Measurements from ENCODE around the gene NMRK1. TPM values are rescaled to one million over a fixed set of nuclear protein-coding genes. Genes with fewer than 3 reads are reported as not detected.

Gene NMRK1
- total RNA-seq, 1 donor from 2014 or later, result 10.3 TPM

GRCh38 chr9:75106857-75107256 lies 18.9 kb upstream of the NMRK1 start:
- Histone ChIP-seq H3K36me3 (ENCODE audit: control insufficient read depth, insufficient read depth, low read length) (no peaks in the 10 kb centered on the region), H3K27me3 (ENCODE audit: control insufficient read depth, insufficient read depth, low read length) (no peaks in the 10 kb centered on the region), H3K4me3 (ENCODE audit: low read depth, low read length) (no peak overlapping the region)
- no peak for TF ChIP-seq CTCF (IDR thresholded peaks at IDR 0.05; ENCODE audit: insufficient read depth, low read length, poor library complexity, severe bottlenecking)
- DNase-seq (ENCODE audit: low read depth), result no peak

- Histone ChIP-seq H3K4me3 (ENCODE audit: low read depth, low read length) (no peak overlapping the region), H3K36me3 (ENCODE audit: control insufficient read depth, insufficient read depth, low read length) (no peaks in the 10 kb centered on the region), H3K27me3 (ENCODE audit: control insufficient read depth, insufficient read depth, low read length) (no peaks in the 10 kb centered on the region)
- TF ChIP-seq CTCF (IDR thresholded peaks at IDR 0.05; ENCODE audit: insufficient read depth, low read length, poor library complexity, severe bottlenecking), result no peak
- no peak for DNase-seq (ENCODE audit: low read depth)
These were observed 17.9 kb upstream of the NMRK1 start for GRCh38 chr9:75105841-75106240.

DNA sequence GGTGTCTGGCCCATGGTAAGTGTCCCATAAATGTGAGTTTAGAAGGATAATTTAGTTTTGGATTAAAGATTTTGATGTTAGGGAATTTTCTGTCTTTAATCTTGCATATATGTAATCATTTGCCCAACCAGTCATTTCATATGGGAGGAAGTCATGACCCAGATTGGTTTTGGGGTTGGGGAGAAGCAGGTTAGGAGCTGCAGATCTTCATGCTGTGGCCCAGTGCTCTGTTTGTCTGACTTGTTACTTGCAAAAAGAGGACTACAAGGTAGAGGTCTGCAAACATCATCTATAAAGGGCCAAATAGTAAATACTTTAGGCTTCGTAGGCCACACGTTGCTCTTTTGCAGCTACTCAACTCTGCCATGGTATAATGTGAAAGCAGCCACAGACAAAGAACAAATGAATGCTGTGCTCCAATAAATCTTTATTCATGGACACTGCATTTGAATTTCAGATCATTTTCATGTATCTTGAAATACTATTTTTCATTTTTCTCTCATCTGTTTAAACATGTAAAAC lies 17.1 kb upstream of the NMRK1 start:
- Histone ChIP-seq H3K27me3 (ENCODE audit: control insufficient read depth, insufficient read depth, low read length) (no peaks in the 10 kb centered on the region), H3K4me3 (ENCODE audit: low read depth, low read length) (no peak overlapping the region), H3K36me3 (ENCODE audit: control insufficient read depth, insufficient read depth, low read length) (no peaks in the 10 kb centered on the region)
- DNase-seq (ENCODE audit: low read depth), result no peak
- no peak for TF ChIP-seq CTCF (IDR thresholded peaks at IDR 0.05; ENCODE audit: insufficient read depth, low read length, poor library complexity, severe bottlenecking)

- Histone ChIP-seq H3K27me3 (ENCODE audit: control insufficient read depth, insufficient read depth, low read length) (no peaks in the 10 kb centered on the region), H3K4me3 (ENCODE audit: low read depth, low read length) (no peak overlapping the region), H3K36me3 (ENCODE audit: control insufficient read depth, insufficient read depth, low read length) (no peaks in the 10 kb centered on the region)
- DNase-seq (ENCODE audit: low read depth), result no peak
- no peak for TF ChIP-seq CTCF (IDR thresholded peaks at IDR 0.05; ENCODE audit: insufficient read depth, low read length, poor library complexity, severe bottlenecking)
These were observed 16.7 kb upstream of the NMRK1 start for GRCh38 chr9:75104607-75105006.

GRCh38 chr9:75102177-75102790 lies 14.3 kb upstream of the NMRK1 start:
- DNase-seq (ENCODE audit: low read depth), result no peak
- H3K27me3 ChIP-seq (ENCODE audit: control insufficient read depth, insufficient read depth, low read length), result no peaks in the 10 kb centered on the region
- no peak for TF ChIP-seq CTCF (IDR thresholded peaks at IDR 0.05; ENCODE audit: insufficient read depth, low read length, poor library complexity, severe bottlenecking)
- no peaks in the 10 kb centered on the region for H3K36me3 ChIP-seq (ENCODE audit: control insufficient read depth, insufficient read depth, low read length)
- no peak overlapping the region for H3K4me3 ChIP-seq (ENCODE audit: low read depth, low read length)

- H3K36me3 ChIP-seq (ENCODE audit: control insufficient read depth, insufficient read depth, low read length), result no peaks in the 10 kb centered on the region
- H3K27me3 ChIP-seq (ENCODE audit: control insufficient read depth, insufficient read depth, low read length), result no peaks in the 10 kb centered on the region
- no peak for TF ChIP-seq CTCF (IDR thresholded peaks at IDR 0.05; ENCODE audit: insufficient read depth, low read length, poor library complexity, severe bottlenecking)
- DNase-seq (ENCODE audit: low read depth), result no peak
- H3K4me3 ChIP-seq (ENCODE audit: low read depth, low read length), result no peak overlapping the region
These were observed 13.1 kb upstream of the NMRK1 start for GRCh38 chr9:75101004-75101588.
